Kidney (tissue), 14 donors: ENCODE data around the gene FSD1L. TPM values are rescaled to one million over a fixed set of nuclear protein-coding genes. Genes with fewer than 3 reads are reported as not detected.
A peak's percentile ranks its signal among the peaks of the same experiment; 100 is the strongest.

ENCODE experiments used
- DNase-seq, 5 donors: peaks; one replicate each; pipeline ENCODE4 v3.0.0-alpha.2; 2013 to 2020
- FAIRE-seq: peaks from 2 replicates; lab custom pipeline; 2012; peaks lifted over from hg19 to GRCh38; lab: Jason Lieb, UNC
- H3K27ac ChIP-seq, 2 donors: one replicate each; pipeline ENCODE4 v1.7.0; 2013; ENCODE audit warnings: low read depth in 2 of 2, low read length in 2 of 2, inconsistent platforms in 1 of 2
- H3K27me3 ChIP-seq: one replicate; pipeline ENCODE4 v1.7.1; 2013; ENCODE audit warnings: low read length, inconsistent platforms; ENCODE audit not compliant: control insufficient read depth, insufficient read depth
- H3K36me3 ChIP-seq, 3 donors: one replicate each; pipeline versions ENCODE4 v1.7.0 to v1.7.1; 2013; ENCODE audit warnings: low read length in 3 of 3, control low read depth in 1 of 3, inconsistent platforms in 1 of 3; ENCODE audit not compliant: insufficient read depth in 3 of 3, control insufficient read depth in 2 of 3
- H3K4me1 ChIP-seq, 3 donors: one replicate each; pipeline versions ENCODE4 v1.7.0 to v1.7.1; 2013; ENCODE audit warnings: low read length in 3 of 3, inconsistent platforms in 1 of 3, low read depth in 1 of 3; ENCODE audit not compliant: control insufficient read depth in 2 of 3, insufficient read depth in 2 of 3
- H3K4me3 ChIP-seq, 3 donors: one replicate each; pipeline versions ENCODE4 v1.7.0 to v1.8.1; 2013; ENCODE audit warnings: low read length in 3 of 3, control low read depth in 1 of 3, inconsistent platforms in 1 of 3
- H3K9ac ChIP-seq, 3 donors: one replicate each; pipeline versions ENCODE4 v1.7.0 to v1.7.1; 2013; ENCODE audit warnings: low read length in 3 of 3, control low read depth in 1 of 3, inconsistent platforms in 1 of 3
- H3K9me3 ChIP-seq, 3 donors: one replicate each; pipeline versions ENCODE4 v1.7.0 to v1.7.1; 2013; ENCODE audit warnings: low read length in 3 of 3, control low read depth in 1 of 3, inconsistent platforms in 1 of 3; ENCODE audit not compliant: control insufficient read depth in 2 of 3, insufficient read depth in 1 of 3
- CTCF ChIP-seq: IDR thresholded peaks from 3 replicates; pipeline ENCODE4 v1.5.1; 2012; ENCODE audit warnings: mild to moderate bottlenecking, moderate library complexity, borderline replicate concordance; ENCODE audit not compliant: insufficient read depth; ENCODE audit errors: extremely low read depth
- intact Hi-C: fragments of 100-400 bp; cut with DNase I; formaldehyde crosslinking; loops from one replicate; pipeline ENCODE4 v1.11.1; 2022
- polyA plus RNA-seq: library from polyadenylated mRNA; stranded (reverse); fragments of 350-450 nt; fragmentation: Illumina TruSeq; extraction: RNeasy Lipid Tissue Mini Kit (QIAGEN cat#74804); gene quantifications from one replicate; pipeline ENCODE4 v1.2.3, GENCODE V29; 2014; ENCODE audit warnings: low read depth, low replicate concordance; ENCODE audit not compliant: insufficient read depth
- total RNA-seq: library from RNA; stranded (reverse); fragmentation: NEBNext Ultra II Directional; extraction: Animal tissue kit (Norgen Biotek cat#: 25700); gene quantifications from one replicate; pipeline ENCODE4 v1.2.1, GENCODE V29; 2021
- donor health status: control.
- donor health status: control.
- donor health status: control.
- donor health status: control.
- donor health status: control.
- donor health status: DM: yes; HTN: yes; CAD: no.
- donor health status: Normal renal cell carcinoma (clear cell type).

Gene FSD1L
- total and polyA plus RNA-seq, 2 donors from 2014 or later = 1.4 to 13.2 TPM

GRCh38 chr9:105421154-105421553 lies 26.7 kb upstream of the FSD1L start:
- intact Hi-C loops = no loop called here
- H3K36me3 ChIP-seq = no peaks in the 10 kb centered on the region
- H3K4me3 ChIP-seq = no peak overlapping the region
- TF ChIP-seq CTCF = no peak
- H3K9ac ChIP-seq = no peak overlapping the region
- H3K27me3 ChIP-seq = no peaks in the 10 kb centered on the region
- no peaks in the 10 kb centered on the region for H3K9me3 ChIP-seq
- no peak overlapping the region for H3K27ac ChIP-seq
- FAIRE-seq = no peak
- no peaks in the 10 kb centered on the region for H3K4me1 ChIP-seq
- DNase-seq = no peak

DNA sequence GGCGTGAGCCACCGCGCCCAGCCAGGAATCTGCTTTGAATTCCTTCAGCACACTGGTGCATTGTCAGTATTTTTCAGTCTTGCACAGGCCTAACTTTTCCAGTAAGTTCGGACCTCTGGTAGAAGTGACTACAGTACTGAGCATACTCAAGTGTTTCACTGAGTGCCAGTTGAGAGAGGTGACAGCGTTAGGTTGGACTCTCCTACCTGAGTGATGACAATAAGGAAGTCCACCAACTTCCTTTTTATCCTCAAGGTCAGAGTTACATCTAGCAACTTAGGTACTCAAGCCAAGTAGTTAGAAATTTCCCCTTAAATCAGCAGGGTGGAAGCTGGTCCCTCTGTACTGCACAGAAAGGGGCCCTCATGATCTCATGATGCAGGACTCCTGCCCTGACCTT lies 26.0 kb upstream of the FSD1L start:
- Histone ChIP-seq H3K4me3 (no peak overlapping the region), H3K4me1 (no peaks in the 10 kb centered on the region), H3K9ac (no peak overlapping the region), H3K27ac (no peak overlapping the region), H3K36me3 (no peaks in the 10 kb centered on the region), H3K9me3 (no peaks in the 10 kb centered on the region), H3K27me3 (no peaks in the 10 kb centered on the region)
- DNase-seq = no peak
- intact Hi-C loops = no loop called here
- no peak for FAIRE-seq
- no peak for TF ChIP-seq CTCF

- TF ChIP-seq CTCF = peak; percentile 33
- Histone ChIP-seq H3K27ac (no peak overlapping the region), H3K36me3 (no peaks in the 10 kb centered on the region), H3K9ac (no peak overlapping the region), H3K27me3 (no peaks in the 10 kb centered on the region), H3K9me3 (no peaks in the 10 kb centered on the region), H3K4me1 (no peaks in the 10 kb centered on the region), H3K4me3 (no peak overlapping the region)
- DNase-seq (no peak), FAIRE-seq (peak; percentile 60)
- intact Hi-C loops = no loop called here
Measured at GRCh38 chr9:105425816-105426433, 21.9 kb upstream of the FSD1L start.

- TF ChIP-seq CTCF = no peak
- H3K36me3 ChIP-seq = no peaks in the 10 kb centered on the region
- no peak overlapping the region for H3K4me3 ChIP-seq
- DNase-seq (no peak), FAIRE-seq (no peak)
- intact Hi-C loops = no loop called here
- H3K27ac ChIP-seq = no peak overlapping the region
- no peaks in the 10 kb centered on the region for H3K4me1 ChIP-seq
- H3K27me3 ChIP-seq = no peaks in the 10 kb centered on the region
- H3K9ac ChIP-seq = no peak overlapping the region
- no peaks in the 10 kb centered on the region for H3K9me3 ChIP-seq
Measured at GRCh38 chr9:105426657-105427056, 21.2 kb upstream of the FSD1L start.
